C4-2B (cell line): Measurements from ENCODE around the gene BTNL8.

Source experiments
- ZFX ChIP-seq: fragments of 450-650 bp; IDR thresholded peaks from 2 replicates; pipeline ENCODE4 v1.6.1; 2017
- TF ChIP-seq, protein P1 (sequence below): fragments of 450-650 bp; conservative IDR thresholded peaks from 2 replicates; pipeline ENCODE4 v1.5.1; 2017; ENCODE audit warnings: mild to moderate bottlenecking

DNA sequence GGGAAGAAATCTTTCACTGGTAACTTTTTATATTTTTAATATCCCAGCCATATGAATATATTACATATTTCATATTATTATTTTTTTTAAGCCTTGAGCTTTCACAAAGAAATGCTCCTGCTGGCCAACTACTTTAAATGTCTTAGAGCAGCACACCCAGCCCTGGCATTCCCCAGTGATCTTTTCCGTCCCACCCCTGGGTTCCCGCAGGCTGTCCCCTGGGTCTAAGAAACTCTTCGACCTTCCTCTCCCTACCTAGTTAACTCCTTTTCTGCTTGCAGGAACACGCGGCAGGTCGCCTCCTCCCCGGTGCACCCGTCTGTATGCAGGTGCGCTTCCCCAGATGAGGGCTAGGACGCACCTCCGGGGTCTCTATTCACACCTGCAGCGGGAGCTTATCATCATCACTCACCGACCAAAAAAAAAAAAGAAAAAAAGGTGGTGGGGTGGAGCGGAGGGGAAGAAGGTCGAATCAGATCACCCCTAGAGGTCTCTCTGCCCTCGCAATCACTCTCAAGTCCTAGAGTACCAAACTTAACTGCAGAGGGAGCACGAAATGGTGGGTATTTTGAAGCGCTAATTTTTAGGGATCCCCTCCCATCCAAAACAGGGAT lies 38.6 kb upstream of the BTNL8 start:
- TF ChIP-seq, protein P1, sequence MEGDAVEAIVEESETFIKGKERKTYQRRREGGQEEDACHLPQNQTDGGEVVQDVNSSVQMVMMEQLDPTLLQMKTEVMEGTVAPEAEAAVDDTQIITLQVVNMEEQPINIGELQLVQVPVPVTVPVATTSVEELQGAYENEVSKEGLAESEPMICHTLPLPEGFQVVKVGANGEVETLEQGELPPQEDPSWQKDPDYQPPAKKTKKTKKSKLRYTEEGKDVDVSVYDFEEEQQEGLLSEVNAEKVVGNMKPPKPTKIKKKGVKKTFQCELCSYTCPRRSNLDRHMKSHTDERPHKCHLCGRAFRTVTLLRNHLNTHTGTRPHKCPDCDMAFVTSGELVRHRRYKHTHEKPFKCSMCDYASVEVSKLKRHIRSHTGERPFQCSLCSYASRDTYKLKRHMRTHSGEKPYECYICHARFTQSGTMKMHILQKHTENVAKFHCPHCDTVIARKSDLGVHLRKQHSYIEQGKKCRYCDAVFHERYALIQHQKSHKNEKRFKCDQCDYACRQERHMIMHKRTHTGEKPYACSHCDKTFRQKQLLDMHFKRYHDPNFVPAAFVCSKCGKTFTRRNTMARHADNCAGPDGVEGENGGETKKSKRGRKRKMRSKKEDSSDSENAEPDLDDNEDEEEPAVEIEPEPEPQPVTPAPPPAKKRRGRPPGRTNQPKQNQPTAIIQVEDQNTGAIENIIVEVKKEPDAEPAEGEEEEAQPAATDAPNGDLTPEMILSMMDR = peak; percentile 53
- no peak for TF ChIP-seq ZFX
